Stimulated activated CD4-positive, alpha-beta T cell treated with anti-CD3 and anti-CD28 coated beads, Interleukin-12 subunit alpha, Interleukin-12 subunit beta, amount 100 ng/mL, for 4 hours (primary cell): ENCODE results near the gene FBH1.
"Not testable (repeated sequence)": the region's sequence is repeated elsewhere in the genome, so short reads cannot be mapped to it uniquely, and the experiment has no call there.

Experiments
- DNase-seq: peaks from one replicate; pipeline ENCODE4 v3.0.0-alpha.2; 2020

FBH1 gene

GRCh38 chr10:5943536-5943935 is 53.5 kb downstream of the FBH1 start:
- DNase-seq, result no peak

GRCh38 chr10:5944389-5945189 is 54.5 kb downstream of the FBH1 start:
- DNase-seq, result no peak

- DNase-seq, result no peak
Measured at GRCh38 chr10:5945190-5945509, 55.1 kb downstream of the FBH1 start.

DNA sequence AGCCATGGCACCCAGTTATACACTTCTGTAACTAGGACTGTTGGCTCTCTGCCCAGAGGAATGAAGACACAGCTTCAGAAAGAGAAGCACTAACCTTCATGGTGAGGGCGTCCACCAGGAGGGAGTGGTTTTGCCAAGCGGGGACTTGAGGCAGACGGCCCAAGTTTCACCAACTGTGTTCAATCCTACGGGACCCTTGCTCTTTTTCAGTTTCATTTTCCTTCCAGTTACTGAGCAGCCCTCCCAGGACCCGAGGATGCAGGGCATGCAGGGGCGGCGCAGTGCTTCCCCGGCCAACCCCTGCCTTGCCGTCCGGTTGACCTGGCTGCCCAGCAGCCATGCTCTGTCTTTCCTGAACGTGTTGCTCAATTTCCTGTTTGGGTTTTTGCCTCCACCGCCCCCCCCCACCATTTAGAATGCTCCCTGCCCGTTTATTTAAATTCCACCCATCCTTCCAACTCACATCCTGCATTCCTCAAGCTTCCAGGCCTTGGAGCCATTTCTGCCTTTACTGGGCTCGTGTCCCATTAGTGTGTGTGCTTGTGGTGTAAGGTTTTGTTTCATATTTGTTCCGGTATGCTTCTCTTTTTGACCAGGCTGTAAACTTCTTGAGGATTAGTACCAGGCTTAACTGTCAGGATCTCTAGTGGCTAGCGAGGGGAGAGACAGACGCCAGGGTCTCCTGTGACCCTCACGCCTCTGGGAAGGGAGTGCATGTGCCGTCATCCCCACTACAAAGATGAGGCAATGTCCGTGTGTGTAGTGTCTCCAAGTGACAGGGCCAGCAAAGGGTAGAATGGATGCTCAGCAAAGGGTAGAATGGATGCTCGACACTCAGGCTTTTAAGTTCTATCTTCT is 55.7 kb downstream of the FBH1 start:
- DNase-seq, result no peak

GRCh38 chr10:5946419-5946775 is 56.4 kb downstream of the FBH1 start:
- not testable (repeated sequence) for DNase-seq

- DNase-seq, result no peak
Measured at GRCh38 chr10:5946786-5947185, 56.7 kb downstream of the FBH1 start.

DNA sequence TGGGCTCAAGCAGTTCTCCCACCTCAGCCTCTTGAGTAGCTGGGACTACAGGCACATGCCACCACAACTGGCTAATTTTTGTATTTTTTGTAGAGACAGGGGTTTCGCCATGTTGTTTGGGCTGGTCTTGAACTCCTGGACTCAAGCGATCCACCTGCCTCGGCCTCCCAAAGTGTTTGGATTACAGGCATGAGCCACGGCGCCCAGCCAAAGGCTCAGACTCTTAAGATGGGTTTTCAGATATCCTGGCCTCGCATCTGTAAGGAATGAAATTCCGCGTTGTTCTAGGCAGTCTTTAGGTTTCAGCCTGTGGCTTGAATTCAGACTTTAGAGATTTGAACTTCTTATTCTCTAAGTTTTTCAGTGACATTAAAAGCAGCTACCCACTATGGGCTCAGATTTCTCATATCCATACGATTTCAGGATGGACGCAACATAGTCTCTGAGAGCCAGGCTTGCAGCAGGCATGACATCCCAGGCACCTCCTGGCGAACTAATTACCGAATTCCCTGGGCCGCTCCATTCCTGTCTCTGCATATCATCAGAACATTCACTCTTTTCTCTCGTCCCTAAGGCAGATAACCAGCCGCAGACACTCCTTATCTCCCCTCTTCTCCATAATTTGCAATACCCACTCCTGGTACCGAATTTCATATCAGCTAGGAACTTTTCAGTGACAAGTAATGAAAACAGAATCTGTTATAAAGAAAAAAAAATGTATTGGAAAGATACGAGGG is 57.6 kb downstream of the FBH1 start:
- no peak for DNase-seq

DNA sequence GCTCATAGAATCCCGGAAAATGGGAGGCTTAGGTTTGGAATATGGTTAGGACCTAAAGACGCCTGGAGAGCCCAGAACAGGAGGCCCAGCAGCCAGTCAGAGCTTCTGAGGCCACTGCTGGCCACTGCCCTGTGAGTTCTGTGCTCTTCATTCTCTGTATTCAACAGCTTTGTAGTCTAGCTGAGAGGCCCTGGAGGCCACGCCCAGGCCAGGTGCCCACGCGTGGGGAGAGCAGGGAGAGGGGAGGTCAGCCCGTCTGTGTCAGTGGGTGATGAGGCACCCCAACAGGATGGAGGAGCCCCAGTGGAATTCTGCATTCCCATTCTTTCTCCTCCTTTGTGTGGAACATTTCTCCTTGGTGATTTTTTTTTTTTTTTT is 58.2 kb downstream of the FBH1 start:
- DNase-seq, result no peak

DNA sequence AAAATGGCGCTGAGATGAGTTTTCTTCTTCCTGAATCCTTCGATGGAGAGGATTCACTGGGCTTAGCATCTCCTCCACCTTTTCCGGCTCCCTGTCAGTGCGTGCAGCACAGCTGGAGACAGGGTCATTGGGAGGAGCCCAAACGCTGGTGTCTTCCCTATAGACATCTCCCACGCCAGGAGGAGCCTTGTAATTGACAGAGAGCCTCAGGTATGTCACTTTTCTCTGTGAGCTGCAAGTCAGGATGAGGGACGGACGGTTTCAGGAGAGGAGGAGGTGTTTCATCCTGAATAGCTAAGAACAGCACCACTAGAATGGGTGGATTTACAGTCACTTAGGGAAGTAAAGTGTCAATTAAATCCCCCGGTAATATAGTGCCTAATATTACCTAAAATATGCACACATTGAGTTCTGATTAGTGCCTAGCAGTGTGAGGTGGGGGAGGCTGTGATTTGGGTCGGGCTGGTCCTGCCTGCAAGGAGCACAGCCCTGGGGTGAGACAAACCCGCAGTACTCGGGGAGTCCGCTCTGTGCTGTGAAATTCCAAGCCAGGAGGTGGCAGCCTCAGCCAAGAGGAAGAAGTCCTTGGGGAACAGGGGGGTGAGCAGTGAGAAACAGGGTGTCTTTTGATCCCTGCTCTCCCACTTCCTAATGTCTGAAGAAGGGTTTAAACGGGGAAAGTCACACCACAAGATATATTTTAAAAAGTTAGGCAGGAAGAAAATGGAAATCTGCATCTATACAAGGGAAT is 59.1 kb downstream of the FBH1 start:
- no peak for DNase-seq

- DNase-seq, result no peak
Measured at GRCh38 chr10:5951167-5951711, 61.2 kb downstream of the FBH1 start.

DNA sequence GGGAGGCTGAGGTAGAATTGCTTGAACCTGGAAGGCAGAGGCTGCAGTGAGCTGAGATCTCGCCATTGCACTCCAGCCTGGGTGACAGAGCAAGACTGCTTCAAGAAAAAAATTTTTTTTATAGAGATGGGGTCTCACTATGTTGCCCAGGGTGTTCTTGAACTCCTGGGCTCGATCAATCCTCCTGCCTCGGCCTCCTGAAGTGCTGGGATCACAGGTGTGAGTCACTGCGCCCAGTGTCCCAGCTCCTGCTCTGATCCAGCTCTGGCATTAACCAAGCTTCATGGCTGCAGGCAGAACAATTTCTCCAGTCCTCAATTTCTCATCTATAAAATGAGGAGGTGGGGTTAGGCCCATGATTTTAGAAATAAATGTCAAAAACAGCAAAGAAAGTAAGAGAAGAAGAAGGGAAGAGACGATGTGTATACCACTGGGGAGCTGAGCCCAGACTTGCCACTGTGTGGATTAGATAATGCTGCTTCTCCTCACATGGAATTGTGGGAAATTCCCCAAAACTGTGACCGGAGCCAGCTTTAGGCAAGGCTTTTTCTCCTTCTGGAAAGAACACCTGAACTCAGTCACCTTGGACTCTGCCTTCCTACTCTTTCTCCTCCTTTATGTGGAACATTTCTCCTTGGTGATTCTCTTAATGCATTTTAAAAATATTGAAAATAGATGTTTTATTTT is 61.8 kb downstream of the FBH1 start:
- DNase-seq, result no peak

DNA sequence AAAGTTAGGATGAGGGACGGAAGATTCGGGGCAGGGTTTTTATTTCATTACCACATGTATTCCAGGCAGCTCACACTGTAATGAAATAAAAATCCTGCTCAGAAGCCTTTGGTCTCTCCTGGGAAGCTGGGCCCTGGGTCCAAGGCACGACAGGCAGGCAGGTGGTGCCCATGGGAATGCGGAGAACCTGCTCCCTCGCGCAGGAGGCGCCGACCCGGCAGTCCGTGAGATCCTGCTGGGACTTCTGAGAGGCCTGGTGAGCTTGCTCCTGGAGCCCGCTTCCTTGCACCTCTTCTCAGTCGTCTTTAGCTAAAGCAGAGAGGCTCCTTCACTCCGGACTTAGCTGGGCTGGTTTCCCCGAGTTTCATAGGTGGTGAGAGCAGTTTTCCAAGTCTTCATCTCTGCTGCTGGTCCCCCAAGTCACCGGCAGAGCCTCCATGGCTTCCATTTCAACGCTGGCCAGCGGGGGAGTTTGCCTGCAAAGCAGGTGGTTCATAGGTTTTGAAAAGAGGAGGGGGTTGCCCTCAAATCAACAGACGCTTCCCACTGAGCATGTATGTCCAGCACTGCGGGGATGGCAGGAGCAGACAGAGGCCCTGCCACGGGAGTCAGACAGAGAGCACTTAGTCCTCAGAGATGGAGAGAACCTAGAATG is 62.8 kb downstream of the FBH1 start:
- no peak for DNase-seq

DNA sequence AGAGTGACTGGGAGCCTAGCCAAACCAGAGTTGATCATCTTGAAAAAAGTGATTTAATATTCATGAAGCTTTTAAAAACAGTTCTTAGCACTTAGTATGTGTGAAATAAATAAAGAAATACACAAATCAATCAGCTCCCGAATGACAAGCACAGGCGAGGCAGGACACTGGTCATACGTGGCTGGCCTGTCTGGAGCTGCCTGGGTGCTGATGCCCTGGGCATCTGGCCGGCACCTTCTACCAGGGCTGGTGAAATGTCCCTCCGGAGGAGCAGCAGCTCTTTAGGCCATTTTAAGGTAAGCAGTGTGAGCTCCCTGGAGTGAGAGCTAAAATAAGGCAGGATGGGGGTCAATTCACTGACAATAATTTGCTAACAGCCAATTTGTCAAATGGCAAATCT is 63.6 kb downstream of the FBH1 start:
- DNase-seq, result no peak

DNA sequence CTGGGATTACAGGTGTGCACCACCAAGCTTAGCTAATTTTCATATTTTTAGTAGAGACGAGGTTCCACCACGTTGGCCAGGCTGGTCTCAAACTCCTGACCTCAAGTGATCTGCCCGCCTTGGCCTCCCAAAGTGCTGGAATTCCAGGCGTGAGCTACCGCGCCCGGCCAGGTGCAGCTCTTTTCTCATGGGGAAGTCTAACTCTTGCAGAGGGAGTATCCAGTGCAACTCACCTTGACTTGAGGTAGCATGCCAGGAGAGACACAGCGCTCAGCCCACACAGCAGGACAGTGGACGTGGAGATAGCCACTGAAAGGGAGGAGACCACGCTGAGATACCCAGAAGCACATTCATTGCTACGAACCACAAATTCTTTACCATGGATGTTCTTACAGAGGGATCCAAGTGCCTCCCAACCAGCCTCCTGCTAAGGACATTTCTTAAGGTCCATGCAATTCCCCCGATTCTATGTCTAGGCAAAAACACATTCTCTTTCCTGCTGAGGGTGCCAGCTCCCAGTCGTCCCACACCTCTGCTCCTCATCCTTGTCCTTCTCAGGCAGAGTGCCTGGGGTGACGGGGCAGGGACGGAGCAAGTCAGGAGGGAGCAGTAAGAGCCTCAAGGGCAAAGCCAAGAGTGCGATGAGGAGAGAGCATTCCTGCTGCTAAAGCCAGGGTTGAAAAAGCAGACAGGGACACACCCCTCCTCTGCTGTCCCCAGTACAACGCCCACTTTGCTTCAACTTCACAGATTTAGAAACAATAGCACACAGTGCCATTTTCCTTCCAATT is 66.3 kb downstream of the FBH1 start:
- no peak for DNase-seq

- DNase-seq, result no peak
Measured at GRCh38 chr10:5958077-5958476, 68.0 kb downstream of the FBH1 start.

DNA sequence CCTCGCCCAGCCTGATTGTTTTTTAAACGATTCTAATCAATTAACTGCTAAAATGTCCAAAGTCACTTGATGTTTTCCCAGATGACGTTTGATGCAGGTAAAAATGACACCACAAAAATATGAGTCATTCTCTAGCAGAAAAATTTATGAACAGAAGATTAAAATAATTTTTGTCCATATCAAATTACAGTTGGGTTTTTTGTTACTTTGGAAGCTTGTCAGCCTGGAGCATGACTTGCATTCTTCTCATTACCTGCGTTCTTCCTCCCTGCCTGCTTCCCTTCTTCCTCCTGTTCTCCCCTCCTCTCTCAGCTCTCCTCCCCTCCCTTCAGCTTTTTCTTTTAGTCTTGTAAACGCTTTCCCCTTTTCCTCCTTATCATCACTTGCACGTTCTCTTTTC is 68.6 kb downstream of the FBH1 start:
- no peak for DNase-seq

DNA sequence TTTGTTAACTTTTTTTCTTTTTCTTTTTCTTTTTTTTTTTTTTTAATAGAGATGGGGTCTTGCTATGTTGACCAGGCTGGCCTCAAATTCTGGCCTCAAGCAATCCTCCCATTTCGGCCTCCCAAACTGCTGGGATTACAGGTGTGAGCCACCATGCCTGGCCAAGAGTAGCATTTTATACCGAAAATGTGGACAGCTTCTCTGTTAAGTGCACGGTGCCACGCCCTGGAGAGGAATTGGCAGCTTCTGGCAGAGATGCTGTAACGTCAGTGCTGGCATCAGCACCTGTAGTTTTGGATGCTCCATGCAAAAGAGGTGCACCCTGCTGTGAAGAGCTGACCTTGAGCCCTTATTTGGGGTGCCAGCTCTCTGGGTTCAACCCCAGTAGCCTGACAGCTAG is 69.1 kb downstream of the FBH1 start:
- no peak for DNase-seq

DNA sequence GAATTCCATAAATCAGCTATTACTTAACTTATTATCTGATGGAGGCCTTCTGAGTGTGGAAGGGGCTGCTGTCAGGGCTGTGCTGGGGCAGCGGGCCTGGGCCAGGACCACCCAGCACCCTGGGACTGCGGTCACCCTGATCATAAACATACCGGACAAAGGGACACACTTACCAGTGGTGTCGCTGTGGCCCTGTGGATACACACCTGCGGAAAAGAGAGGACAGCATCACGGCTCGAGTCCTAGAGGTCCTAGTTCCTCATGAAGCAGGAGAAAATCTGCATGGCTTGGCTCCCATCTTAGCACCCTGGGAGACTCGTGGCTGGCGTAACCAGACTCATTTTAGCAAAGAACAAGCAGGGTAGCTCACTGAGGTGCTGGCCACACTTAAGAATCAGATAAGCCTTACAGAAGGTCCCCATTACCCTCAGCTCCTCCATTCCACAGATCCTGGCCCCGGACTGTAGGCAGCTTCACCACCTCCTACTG is 69.6 kb downstream of the FBH1 start:
- no peak for DNase-seq

DNA sequence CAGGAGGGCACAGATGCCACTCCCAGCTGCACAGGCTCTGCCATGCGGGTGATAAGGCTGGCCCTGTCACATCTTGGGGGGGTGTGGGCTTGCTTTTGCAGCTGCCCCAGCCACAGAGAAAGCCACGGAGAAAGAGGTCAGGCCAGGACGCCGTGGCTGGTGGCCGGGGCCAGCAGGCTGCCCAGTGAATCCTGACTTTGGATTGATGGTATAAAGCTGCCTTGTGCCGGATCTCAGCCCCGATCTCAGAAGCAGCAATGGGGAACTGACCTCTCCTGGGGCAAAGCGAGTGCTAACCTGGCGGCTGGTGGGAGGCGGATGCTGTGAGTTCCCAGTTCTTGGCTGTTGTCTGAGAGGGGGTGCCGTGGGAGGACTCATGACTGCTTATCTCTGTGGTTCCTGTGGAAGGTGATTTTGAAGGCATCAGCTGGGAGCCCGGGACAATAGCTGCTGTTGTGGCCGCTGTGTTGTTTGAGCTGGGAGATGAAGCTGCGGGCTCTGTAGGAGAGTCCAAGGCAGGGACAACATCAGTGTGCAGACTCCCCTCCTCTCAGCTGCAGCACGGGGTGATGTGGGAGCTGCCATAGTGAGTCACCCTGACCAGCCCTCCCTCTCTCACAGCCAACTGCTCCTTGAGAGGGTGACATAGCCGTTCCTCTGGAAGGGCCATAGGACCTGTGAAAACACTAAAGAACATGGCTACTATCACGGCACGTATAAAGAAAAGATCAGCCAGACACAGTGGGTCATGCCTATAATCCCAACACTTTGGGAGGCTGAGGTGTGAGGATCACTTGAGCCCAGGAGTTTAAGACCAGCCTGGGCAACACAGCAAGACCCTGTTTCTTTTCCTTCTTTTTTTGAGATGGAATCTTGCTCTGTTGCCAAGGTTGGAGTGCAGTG is 70.3 kb downstream of the FBH1 start:
- DNase-seq, result no peak

DNA sequence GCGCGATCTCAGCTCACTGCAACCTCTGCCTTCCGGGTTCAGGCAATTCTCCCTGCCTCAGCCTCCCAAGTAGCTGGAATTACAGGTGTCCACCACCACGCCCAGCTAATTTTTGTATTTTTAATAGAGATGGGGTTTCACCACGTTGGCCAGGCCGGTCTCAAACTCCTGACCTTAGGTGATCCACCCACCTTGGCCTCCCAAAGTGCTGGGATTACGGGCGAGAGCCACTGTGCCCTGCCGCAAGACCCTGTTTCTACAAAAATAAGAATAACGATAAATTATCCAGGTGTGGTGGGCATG is 70.9 kb downstream of the FBH1 start:
- DNase-seq, result not testable (repeated sequence)
